ENCODE data around the gene ZFP91. TPM values are rescaled to one million over a fixed set of nuclear protein-coding genes. Genes with fewer than 3 reads are reported as not detected.
"Not testable (repeated sequence)": the region's sequence is repeated elsewhere in the genome, so short reads cannot be mapped to it uniquely, and the experiment has no call there.

Gene ZFP91
- total RNA-seq, 1 experiment from 2014 or later = 58.6 TPM

- ChIA-PET POLR2A (no interaction called here), RAD21 (ENCODE audit: low non-redundant PET in 1 of 2, low total read pairs in 2 of 2, uncharacterized antibody in 2 of 2, unreplicated experiment in 2 of 2) (no interaction called here), CTCF (interaction anchor here (1.0 to 2.5 kb wide), 6 partner anchors 9 to 220 kb away, joined by 3 to 21 read pairs (median 4); partner anchors contain the start of gene ZFP91)
- Histone ChIP-seq H3K4me1 (ENCODE audit: control insufficient read depth in 1 of 2, insufficient read depth in 2 of 2, low read length in 2 of 2) (peaks cover under 1 to 2% of the 10 kb centered on the region in 2 experiments; a peak in 3 of 4 replicates), H3K9ac (ENCODE audit: low read length) (no peak overlapping the region), H3K79me2 (ENCODE audit: insufficient read depth, low read length) (no peaks in the 10 kb centered on the region), H3K9me3 (ENCODE audit: control insufficient read depth in 1 of 2, insufficient read depth in 1 of 2, low read depth in 1 of 2, low read length in 2 of 2) (no peaks in the 10 kb centered on the region), H3K27ac (ENCODE audit: low read depth, low read length) (no peak overlapping the region), H3K27me3 (ENCODE audit: insufficient read depth, low read length) (no peaks in the 10 kb centered on the region), H3K4me3 (replicated peaks in 1 of 2; ENCODE audit: low read depth in 1 of 2, low read length in 2 of 2) (no peak overlapping the region), H3K9me2 (ENCODE audit: insufficient read depth) (no peaks in the 10 kb centered on the region), H4K20me1 (ENCODE audit: insufficient read depth) (no peaks in the 10 kb centered on the region), H3K4me2 (ENCODE audit: low read length) (no peak overlapping the region), H2AFZ (ENCODE audit: low read depth, low read length, poor library complexity, severe bottlenecking) (peak overlapping the region; percentile 3), H3K36me3 (ENCODE audit: control insufficient read depth in 1 of 2, insufficient read depth in 2 of 2, low read length in 2 of 2) (no peaks in the 10 kb centered on the region)
- peak; percentile 51 for DNase-seq (ENCODE audit: low read depth, low spot score)
- no TSS peak for BruUV-seq (replicated peaks)
- TF ChIP-seq EZH2phosphoT487 (IDR thresholded peaks at IDR 0.05; ENCODE audit: borderline replicate concordance) (no peak), RAD21 (IDR thresholded peaks at IDR 0.05; ENCODE audit: low read depth) (peak; percentile 44), CEBPB (IDR thresholded peaks at IDR 0.05; ENCODE audit: low read depth) (no peak), ATF3 (IDR thresholded peaks at IDR 0.05) (no peak), POLR2A (IDR thresholded peaks at IDR 0.05; ENCODE audit: borderline replicate concordance, extremely low read depth, insufficient read depth, insufficient read length) (no peak)
- TF ChIP-seq, protein P1, sequence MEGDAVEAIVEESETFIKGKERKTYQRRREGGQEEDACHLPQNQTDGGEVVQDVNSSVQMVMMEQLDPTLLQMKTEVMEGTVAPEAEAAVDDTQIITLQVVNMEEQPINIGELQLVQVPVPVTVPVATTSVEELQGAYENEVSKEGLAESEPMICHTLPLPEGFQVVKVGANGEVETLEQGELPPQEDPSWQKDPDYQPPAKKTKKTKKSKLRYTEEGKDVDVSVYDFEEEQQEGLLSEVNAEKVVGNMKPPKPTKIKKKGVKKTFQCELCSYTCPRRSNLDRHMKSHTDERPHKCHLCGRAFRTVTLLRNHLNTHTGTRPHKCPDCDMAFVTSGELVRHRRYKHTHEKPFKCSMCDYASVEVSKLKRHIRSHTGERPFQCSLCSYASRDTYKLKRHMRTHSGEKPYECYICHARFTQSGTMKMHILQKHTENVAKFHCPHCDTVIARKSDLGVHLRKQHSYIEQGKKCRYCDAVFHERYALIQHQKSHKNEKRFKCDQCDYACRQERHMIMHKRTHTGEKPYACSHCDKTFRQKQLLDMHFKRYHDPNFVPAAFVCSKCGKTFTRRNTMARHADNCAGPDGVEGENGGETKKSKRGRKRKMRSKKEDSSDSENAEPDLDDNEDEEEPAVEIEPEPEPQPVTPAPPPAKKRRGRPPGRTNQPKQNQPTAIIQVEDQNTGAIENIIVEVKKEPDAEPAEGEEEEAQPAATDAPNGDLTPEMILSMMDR (IDR thresholded peaks at IDR 0.05 in 2 of 3, conservative IDR thresholded peaks at IDR 0.05 in 1 of 3; ENCODE audit: borderline replicate concordance in 1 of 3, insufficient read depth in 1 of 3, low read depth in 2 of 3, low read length in 2 of 3) = peak; percentile 75 to 88 (median 80)
- intact Hi-C loops (cut with micrococcal nuclease) = no loop called here
- ATAC-seq = peak; percentile 95
Observed at GRCh38 chr11:58567889-58568512, 10.9 kb upstream of the ZFP91 start.

DNA sequence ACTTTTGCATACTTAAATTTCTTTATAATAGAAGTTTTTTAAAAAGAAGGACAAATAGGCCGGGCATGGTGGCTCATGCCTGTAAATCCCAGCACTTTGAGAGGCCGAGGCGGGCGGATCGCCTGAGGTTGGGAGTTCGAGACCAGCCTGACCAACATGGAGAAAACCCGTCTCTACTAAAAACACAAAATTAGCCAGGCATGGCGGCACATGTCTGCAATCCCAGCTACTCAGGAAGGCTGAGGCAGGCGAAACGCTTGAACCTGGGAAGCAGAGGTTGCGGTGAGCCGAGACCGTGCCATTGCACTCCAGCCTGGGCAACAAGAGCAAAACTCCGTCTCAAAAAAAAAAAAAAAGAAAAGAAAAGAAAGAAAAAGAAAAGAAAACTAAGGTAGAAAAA lies 6.0 kb upstream of the ZFP91 start:
- H3K4me3 ChIP-seq (replicated peaks in 1 of 2; ENCODE audit: low read depth in 1 of 2, low read length in 2 of 2); intact Hi-C loops (cut with micrococcal nuclease); POLR2A ChIA-PET; H3K9me3 ChIP-seq (ENCODE audit: control insufficient read depth in 1 of 2, insufficient read depth in 1 of 2, low read depth in 1 of 2, low read length in 2 of 2); H4K20me1 ChIP-seq (ENCODE audit: insufficient read depth); H3K9ac ChIP-seq (ENCODE audit: low read length); H3K79me2 ChIP-seq (ENCODE audit: insufficient read depth, low read length); ATAC-seq; BruUV-seq (replicated peaks); H3K27ac ChIP-seq (ENCODE audit: low read depth, low read length); H2AFZ ChIP-seq (ENCODE audit: low read depth, low read length, poor library complexity, severe bottlenecking); H3K27me3 ChIP-seq (ENCODE audit: insufficient read depth, low read length); RAD21 ChIA-PET (ENCODE audit: low non-redundant PET in 1 of 2, low total read pairs in 2 of 2, uncharacterized antibody in 2 of 2, unreplicated experiment in 2 of 2); CTCF ChIA-PET; H3K36me3 ChIP-seq (ENCODE audit: control insufficient read depth in 1 of 2, insufficient read depth in 2 of 2, low read length in 2 of 2); H3K9me2 ChIP-seq (ENCODE audit: insufficient read depth); DNase-seq (ENCODE audit: low read depth, low spot score): not testable (repeated sequence)
- H3K4me2 ChIP-seq (ENCODE audit: low read length) = peak overlapping the region; percentile 52
- H3K4me1 ChIP-seq (ENCODE audit: control insufficient read depth in 1 of 2, insufficient read depth in 2 of 2, low read length in 2 of 2) = peaks cover 14 to 29% of the 10 kb centered on the region in 2 experiments
